Mesothelial cell of epicardium (in vitro differentiated cells): ENCODE measurements around the gene LRRC7. TPM values are rescaled to one million over a fixed set of nuclear protein-coding genes. Genes with fewer than 3 reads are reported as not detected.
A peak's percentile ranks its signal among the peaks of the same experiment; 100 is the strongest.

Experiments used
- DNase-seq, 2 experiments: peaks; one replicate each; pipeline ENCODE4 v3.0.0; 2021; ENCODE audit warnings: low spot score in 2 of 2; ENCODE audit not compliant: unreplicated experiment in 2 of 2
- H3K27ac Mint-ChIP-seq: 2 replicates; pipeline ENCODE4 v1.8.0; 2021; ENCODE audit warnings: mixed read lengths
- H3K27me3 Mint-ChIP-seq: 2 replicates; pipeline ENCODE4 v1.8.0; 2021; ENCODE audit warnings: low read depth, mixed read lengths
- H3K36me3 Mint-ChIP-seq: 2 replicates; pipeline ENCODE4 v1.8.0; 2021; ENCODE audit warnings: mixed read lengths
- H3K4me1 Mint-ChIP-seq: 2 replicates; pipeline ENCODE4 v1.8.0; 2021; ENCODE audit warnings: mixed read lengths
- H3K4me3 Mint-ChIP-seq: 2 replicates; pipeline ENCODE4 v1.8.0; 2021; ENCODE audit warnings: mild to moderate bottlenecking, moderate library complexity, mixed read lengths
- H3K9me3 Mint-ChIP-seq: 2 replicates; pipeline ENCODE4 v1.8.0; 2021; ENCODE audit warnings: mixed read lengths
- CTCF ChIP-seq: fragments of 200-600 bp; sonication (generic); IDR thresholded peaks from one replicate; pipeline ENCODE4 v1.5.0; 2021; ENCODE audit warnings: antibody characterized with exemption; ENCODE audit not compliant: unreplicated experiment
- total RNA-seq: library from RNA; stranded (reverse); gene quantifications from 3 replicates; pipeline ENCODE4 v1.2.1, GENCODE V29; 2021

Gene LRRC7
- total RNA-seq, 1 donor from 2014 or later = 0.09 TPM

DNA sequence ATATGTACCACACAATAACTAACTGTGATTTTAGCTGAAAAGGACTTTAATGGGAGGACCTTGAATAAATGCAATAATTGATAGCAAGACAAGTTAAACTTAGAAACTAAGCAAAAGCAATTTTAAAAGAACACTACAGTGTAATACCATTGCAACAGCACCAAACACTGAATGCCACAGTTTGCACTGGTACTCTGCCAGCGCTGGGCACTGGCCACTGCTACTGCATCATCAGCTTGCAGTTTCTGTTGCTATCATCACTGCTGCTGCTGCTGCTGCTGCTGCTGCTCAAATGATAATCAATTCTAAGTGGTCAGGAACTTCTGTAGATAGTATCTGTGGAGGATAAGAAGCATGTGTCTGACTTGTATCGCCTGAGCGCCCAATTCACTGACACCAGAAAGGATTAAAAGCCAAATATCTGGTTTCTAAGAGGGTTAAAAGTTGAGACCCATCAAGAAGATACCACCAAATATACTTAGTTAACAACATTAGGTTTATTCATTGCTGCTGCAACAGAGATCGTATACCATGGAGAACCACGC is 330.8 kb downstream of the LRRC7 start:
- H3K4me1 Mint-ChIP-seq = no peaks in the 10 kb centered on the region
- peaks cover 12% of the 10 kb centered on the region for H3K27me3 Mint-ChIP-seq
- H3K27ac Mint-ChIP-seq = no peak overlapping the region
- no peak overlapping the region for H3K4me3 Mint-ChIP-seq
- H3K36me3 Mint-ChIP-seq = no peaks in the 10 kb centered on the region
- DNase-seq = no peak
- no peaks in the 10 kb centered on the region for H3K9me3 Mint-ChIP-seq
- no peak for TF ChIP-seq CTCF

GRCh38 chr1:69911301-69911801 is 343.6 kb downstream of the LRRC7 start:
- Mint-ChIP-seq H3K36me3 (no peaks in the 10 kb centered on the region), H3K4me1 (peaks cover 15% of the 10 kb centered on the region), H3K4me3 (no peak overlapping the region), H3K9me3 (peaks cover 14% of the 10 kb centered on the region), H3K27me3 (no peaks in the 10 kb centered on the region), H3K27ac (no peak overlapping the region)
- TF ChIP-seq CTCF = no peak
- DNase-seq = no peak

- Mint-ChIP-seq H3K4me3 (no peak overlapping the region), H3K27ac (peak overlapping the region; percentile 31), H3K36me3 (no peaks in the 10 kb centered on the region), H3K27me3 (no peaks in the 10 kb centered on the region), H3K9me3 (peaks cover 14% of the 10 kb centered on the region), H3K4me1 (peaks cover 15% of the 10 kb centered on the region)
- TF ChIP-seq CTCF = no peak
- DNase-seq = no peak
Observed at GRCh38 chr1:69913977-69914376, 346.3 kb downstream of the LRRC7 start.

- Mint-ChIP-seq H3K4me1 (peaks cover 15% of the 10 kb centered on the region), H3K36me3 (no peaks in the 10 kb centered on the region), H3K9me3 (peaks cover 9% of the 10 kb centered on the region), H3K27ac (peak overlapping the region; percentile 88), H3K27me3 (no peaks in the 10 kb centered on the region), H3K4me3 (no peak overlapping the region)
- TF ChIP-seq CTCF = no peak
- DNase-seq = no peak
Observed at GRCh38 chr1:69914976-69915765, 347.4 kb downstream of the LRRC7 start.

DNA sequence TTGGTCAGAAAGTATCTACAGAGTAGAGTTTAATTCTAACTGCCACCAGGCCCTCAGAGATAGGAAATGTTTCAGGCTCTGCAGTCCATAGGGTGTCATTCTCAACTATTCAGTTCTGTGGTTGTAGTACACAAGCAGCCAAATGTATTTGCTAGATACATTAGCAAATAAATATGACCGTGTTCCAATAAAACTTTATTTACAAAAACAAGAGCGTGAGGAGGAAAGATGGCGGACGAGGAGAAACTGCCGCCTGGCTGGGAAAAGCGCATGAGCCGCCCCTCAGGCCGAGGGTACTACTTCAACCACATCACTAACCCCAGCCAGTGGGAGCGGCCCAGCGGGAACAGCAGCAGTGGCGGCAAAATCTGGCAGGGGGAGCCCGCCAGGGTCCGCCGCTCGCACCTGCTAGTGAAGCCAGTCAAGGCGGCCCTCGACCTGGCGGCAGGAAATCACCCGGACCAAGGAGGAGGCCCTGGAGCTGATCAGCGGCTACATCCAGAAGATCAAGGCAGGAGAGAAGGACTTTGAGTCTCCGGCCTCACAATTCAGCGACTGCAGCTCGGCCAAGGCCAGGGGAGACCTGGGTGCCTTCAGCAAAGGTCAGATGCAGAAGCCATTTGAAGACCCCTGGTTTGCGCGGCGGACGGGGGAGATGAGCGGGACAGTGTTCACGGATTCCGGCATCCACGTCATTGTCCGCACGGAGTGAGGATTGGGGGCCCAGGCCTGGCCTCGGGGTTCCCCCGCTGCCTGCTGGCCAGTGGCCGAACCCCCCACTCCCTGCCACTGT is 351.6 kb downstream of the LRRC7 start:
- no peak overlapping the region for H3K4me3 Mint-ChIP-seq
- peaks cover 3% of the 10 kb centered on the region for H3K9me3 Mint-ChIP-seq
- no peaks in the 10 kb centered on the region for H3K27me3 Mint-ChIP-seq
- no peak for TF ChIP-seq CTCF
- no peaks in the 10 kb centered on the region for H3K36me3 Mint-ChIP-seq
- peaks cover 9% of the 10 kb centered on the region for H3K4me1 Mint-ChIP-seq
- no peak overlapping the region for H3K27ac Mint-ChIP-seq
- no peak for DNase-seq
